Osteocyte (in vitro differentiated cells): ENCODE results near the gene CD70. TPM values are rescaled to one million over a fixed set of nuclear protein-coding genes. Genes with fewer than 3 reads are reported as not detected.

Experiments
- DNase-seq: peaks from one replicate; pipeline ENCODE4 v3.0.0; 2021; ENCODE audit warnings: mixed read lengths; ENCODE audit not compliant: unreplicated experiment; ENCODE audit errors: extremely low spot score
- H3K27ac Mint-ChIP-seq: one replicate; pipeline ENCODE4 v1.8.0; 2021; ENCODE audit warnings: mild to moderate bottlenecking, mixed read lengths; ENCODE audit not compliant: unreplicated experiment
- H3K27me3 Mint-ChIP-seq: one replicate; pipeline ENCODE4 v1.8.0; 2021; ENCODE audit warnings: mixed read lengths; ENCODE audit not compliant: unreplicated experiment
- H3K36me3 Mint-ChIP-seq: one replicate; pipeline ENCODE4 v1.8.0; 2021; ENCODE audit warnings: mixed read lengths; ENCODE audit not compliant: unreplicated experiment
- H3K4me1 Mint-ChIP-seq: one replicate; pipeline ENCODE4 v1.8.0; 2021; ENCODE audit warnings: mixed read lengths; ENCODE audit not compliant: unreplicated experiment
- H3K4me3 Mint-ChIP-seq: one replicate; pipeline ENCODE4 v1.8.0; 2021; ENCODE audit warnings: mild to moderate bottlenecking, moderate library complexity, mixed read lengths; ENCODE audit not compliant: unreplicated experiment
- H3K9me3 Mint-ChIP-seq: one replicate; pipeline ENCODE4 v1.8.0; 2021; ENCODE audit warnings: mixed read lengths; ENCODE audit not compliant: unreplicated experiment
- CTCF ChIP-seq: fragments of 200-600 bp; sonication (generic); IDR thresholded peaks from 2 replicates; pipeline ENCODE4 v1.5.0; 2021; ENCODE audit warnings: antibody characterized with exemption, mild to moderate bottlenecking, moderate library complexity
- total RNA-seq: library from RNA; stranded (reverse); gene quantifications from 2 replicates; pipeline ENCODE4 v1.2.1, GENCODE V29; 2021

CD70 gene
- total RNA-seq, 1 donor from 2014 or later = 0.54 TPM

DNA sequence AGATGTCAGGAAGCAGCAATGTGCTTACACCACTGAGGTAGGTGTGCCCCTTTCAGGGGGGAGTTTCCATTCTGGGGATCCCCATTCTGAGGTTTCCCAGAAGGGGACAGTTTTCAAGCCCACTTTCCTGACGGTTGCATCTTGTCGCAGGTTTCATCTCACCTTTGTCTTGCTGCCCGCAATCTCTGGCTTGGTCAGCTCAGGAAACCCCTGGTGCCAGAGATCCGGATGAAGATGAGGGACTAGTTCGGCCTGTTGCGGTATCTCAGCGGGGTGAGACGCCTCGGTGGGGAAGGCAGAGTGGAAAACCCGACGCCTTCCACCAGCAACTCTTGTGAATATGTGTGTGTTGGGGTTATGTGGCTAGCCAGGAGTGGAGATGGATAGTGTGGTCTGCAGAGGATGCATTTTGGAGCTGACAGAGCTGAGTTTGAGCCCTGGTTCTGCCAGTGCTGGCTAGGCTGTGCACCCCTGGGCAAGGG lies 47.0 kb downstream of the CD70 start:
- Mint-ChIP-seq H3K27ac (no peak overlapping the region), H3K4me1 (no peaks in the 10 kb centered on the region), H3K4me3 (no peak overlapping the region), H3K27me3 (no peaks in the 10 kb centered on the region), H3K36me3 (no peaks in the 10 kb centered on the region), H3K9me3 (peaks cover 10% of the 10 kb centered on the region)
- no peak for DNase-seq
- TF ChIP-seq CTCF = no peak

GRCh38 chr19:6540918-6541689 lies 49.8 kb downstream of the CD70 start:
- no peaks in the 10 kb centered on the region for H3K36me3 Mint-ChIP-seq
- no peak for TF ChIP-seq CTCF
- no peak for DNase-seq
- no peaks in the 10 kb centered on the region for H3K27me3 Mint-ChIP-seq
- no peak overlapping the region for H3K4me3 Mint-ChIP-seq
- no peak overlapping the region for H3K27ac Mint-ChIP-seq
- H3K4me1 Mint-ChIP-seq = no peaks in the 10 kb centered on the region
- H3K9me3 Mint-ChIP-seq = peaks cover 3% of the 10 kb centered on the region

DNA sequence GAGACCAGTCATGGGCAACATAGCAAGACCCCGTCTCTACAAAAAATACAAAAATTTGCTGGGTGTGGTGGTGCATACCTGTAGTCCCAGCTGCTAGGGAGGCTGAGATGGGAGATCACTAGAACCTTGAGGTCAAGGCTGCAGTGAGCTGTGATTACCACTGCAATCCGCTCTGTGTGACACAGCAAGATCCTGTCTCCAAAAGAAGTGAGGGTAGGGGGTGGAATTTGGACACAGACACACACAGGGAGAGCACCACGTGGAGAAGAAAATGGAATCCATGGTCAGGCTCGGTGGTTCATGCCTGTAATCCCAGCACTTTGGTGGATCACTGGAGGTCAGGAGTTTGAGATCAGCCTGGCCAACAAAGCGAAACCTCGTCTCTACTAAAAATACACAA lies 51.4 kb downstream of the CD70 start:
- no peak overlapping the region for H3K27ac Mint-ChIP-seq
- no peak for DNase-seq

More for the DNA sequence above, 51.4 kb downstream of the CD70 start:
- no peaks in the 10 kb centered on the region for H3K27me3 Mint-ChIP-seq
- H3K36me3 Mint-ChIP-seq = no peaks in the 10 kb centered on the region
- no peak for TF ChIP-seq CTCF
- no peaks in the 10 kb centered on the region for H3K4me1 Mint-ChIP-seq
- H3K4me3 Mint-ChIP-seq = no peak overlapping the region
- peaks cover 3% of the 10 kb centered on the region for H3K9me3 Mint-ChIP-seq

Other genes with a start within 250 kb of the CD70 start
- gene CLPP, start 229.6 kb downstream of the CD70 start, total RNA-seq = 77.6 and 79.6 TPM in 2 replicates
- gene ALKBH7, start 218.4 kb downstream of the CD70 start, total RNA-seq = 63.0 TPM in 2 replicates
- 3.2 and 3.5 TPM in 2 replicates for gene PSPN, start 215.2 kb downstream of the CD70 start, total RNA-seq
- 62.0 and 65.8 TPM in 2 replicates for gene GTF2F1, start 198.0 kb downstream of the CD70 start, total RNA-seq
- 240 and 241 TPM in 2 replicates for gene KHSRP, start 166.3 kb downstream of the CD70 start, total RNA-seq
- 0.27 TPM in 1 of 2 replicates, not detected in the other for gene SLC25A41, start 157.4 kb downstream of the CD70 start, total RNA-seq
- gene SLC25A23, start 131.4 kb downstream of the CD70 start, total RNA-seq = 50.8 and 51.6 TPM in 2 replicates
- gene CRB3, start 126.9 kb downstream of the CD70 start, total RNA-seq = not detected in 2 replicates
- gene DENND1C, start 109.4 kb downstream of the CD70 start, total RNA-seq = not detected in 2 replicates
- not detected in 2 replicates for gene TUBB4A, start 88.8 kb downstream of the CD70 start, total RNA-seq
- gene TNFSF9, start 60.1 kb downstream of the CD70 start, total RNA-seq = 1.4 and 1.5 TPM in 2 replicates
- gene TNFSF14, start 79.0 kb upstream of the CD70 start, total RNA-seq = not detected in 2 replicates
- gene C3, start 129.5 kb upstream of the CD70 start, total RNA-seq = 0.56 TPM in 1 of 2 replicates, not detected in the other
- gene GPR108, start 146.4 kb upstream of the CD70 start, total RNA-seq = 45.4 and 51.5 TPM in 2 replicates
- gene TRIP10, start 148.5 kb upstream of the CD70 start, total RNA-seq = 51.1 and 53.8 TPM in 2 replicates
- not detected in 2 replicates for gene SH2D3A, start 176.3 kb upstream of the CD70 start, total RNA-seq
- not detected in 2 replicates for gene VAV1, start 181.6 kb upstream of the CD70 start, total RNA-seq